Measurements from ENCODE around the gene DNAI7. TPM values are rescaled to one million over a fixed set of nuclear protein-coding genes. Genes with fewer than 3 reads are reported as not detected.

The DNAI7 gene, protein sequence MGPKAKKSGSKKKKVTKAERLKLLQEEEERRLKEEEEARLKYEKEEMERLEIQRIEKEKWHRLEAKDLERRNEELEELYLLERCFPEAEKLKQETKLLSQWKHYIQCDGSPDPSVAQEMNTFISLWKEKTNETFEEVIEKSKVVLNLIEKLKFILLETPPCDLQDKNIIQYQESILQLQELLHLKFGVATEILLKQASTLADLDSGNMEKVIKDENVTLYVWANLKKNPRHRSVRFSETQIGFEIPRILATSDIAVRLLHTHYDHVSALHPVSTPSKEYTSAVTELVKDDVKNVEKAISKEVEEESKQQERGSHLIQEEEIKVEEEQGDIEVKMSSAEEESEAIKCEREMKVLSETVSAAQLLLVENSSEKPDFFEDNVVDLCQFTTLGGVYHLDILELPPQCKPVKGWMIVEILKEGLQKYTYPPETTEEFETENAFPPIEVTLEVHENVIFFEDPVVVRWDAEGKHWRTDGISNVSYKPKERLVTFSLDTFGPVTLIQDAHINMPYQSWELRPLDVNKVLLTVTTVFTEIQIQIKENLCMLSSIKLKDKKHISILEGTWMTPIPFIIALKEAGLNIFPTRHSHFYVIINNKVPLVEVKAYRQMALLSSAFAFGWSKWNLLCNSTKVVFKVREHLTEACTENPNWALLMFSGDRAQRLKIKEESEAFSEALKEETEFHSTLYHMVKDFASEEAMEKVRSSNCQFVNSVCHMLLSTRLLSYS
- 1.4 and 1.8 TPM in 2 replicates for total RNA-seq (ENCODE audit: low replicate concordance)
- long read RNA-seq, partial matches to known transcripts, result 0 of 4 reads
- long read RNA-seq, other reads (novel, unspliced or antisense), result 2 of 4 reads

DNA sequence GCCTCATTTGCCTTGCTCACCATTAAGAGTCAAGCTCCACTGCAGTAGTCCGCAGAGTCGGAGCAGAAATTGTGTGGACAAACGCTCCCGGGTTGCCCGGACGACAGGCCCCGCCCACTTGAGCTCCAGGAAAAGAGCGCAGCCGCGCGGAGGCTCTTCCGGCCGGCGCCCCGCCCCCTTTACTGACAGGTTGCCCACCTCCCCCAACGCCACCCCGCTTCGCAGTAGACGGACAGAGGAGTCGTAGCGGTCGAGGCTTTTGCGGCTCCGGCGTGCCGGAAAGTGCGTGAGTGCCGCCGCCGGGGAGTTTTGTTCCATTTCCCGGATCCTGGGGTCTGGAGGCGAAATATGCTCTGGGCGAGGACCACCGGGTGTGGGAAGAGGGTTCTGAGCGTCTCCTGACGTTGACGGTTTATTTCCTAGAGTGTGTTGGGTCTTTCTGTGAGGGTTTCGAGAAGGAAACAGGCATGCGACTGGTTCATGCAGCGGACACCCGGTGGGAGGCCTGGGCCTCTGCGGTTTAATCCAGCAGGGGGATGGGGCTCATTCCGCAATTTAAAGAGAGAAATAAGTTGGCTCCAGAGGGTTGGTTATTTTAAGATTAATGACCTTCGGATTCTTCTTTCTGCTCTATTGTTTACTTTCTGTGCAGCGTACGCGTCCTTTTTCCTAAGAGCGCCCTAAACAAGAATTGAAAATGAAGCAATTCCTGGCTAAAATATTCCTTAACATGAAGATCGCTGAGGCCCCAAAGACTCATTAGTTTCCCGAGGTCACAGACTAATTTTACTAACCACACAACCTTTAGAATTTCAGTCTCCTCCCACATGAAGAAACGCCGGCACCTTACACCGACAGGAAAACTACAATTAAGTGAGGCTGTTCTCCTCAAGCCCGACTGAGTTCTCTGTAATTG, at the start of gene DNAI7, which contains the start of gene ETFRF1:
DNAI7 (minus strand) TSS at position 105 of the 916 bp plus-strand sequence; CDS start at position 23, 82 bp downstream.
ETFRF1 (plus strand) TSS at position 182 of the 916 bp plus-strand sequence. CDS start 8,720 bp downstream, outside the sequence.
- Mint-ChIP-seq H3K36me3 (peaks cover 9% of the 10 kb centered on the region), H3K4me1 (ENCODE audit: unreplicated experiment) (peaks cover 4% of the 10 kb centered on the region), H3K27ac (peak within 1 kb of the TSS; percentile 97), H3K27me3 (no peaks in the 10 kb centered on the region), H3K9me3 (no peaks in the 10 kb centered on the region), H3K4me3 (peak within 1 kb of the TSS; percentile 98)
- peak; percentile 47 for TF ChIP-seq CTCF (conservative IDR thresholded peaks at IDR 0.05)
- DNase-seq (ENCODE audit: extremely low spot score, unreplicated experiment), result peak; percentile 99

DNA sequence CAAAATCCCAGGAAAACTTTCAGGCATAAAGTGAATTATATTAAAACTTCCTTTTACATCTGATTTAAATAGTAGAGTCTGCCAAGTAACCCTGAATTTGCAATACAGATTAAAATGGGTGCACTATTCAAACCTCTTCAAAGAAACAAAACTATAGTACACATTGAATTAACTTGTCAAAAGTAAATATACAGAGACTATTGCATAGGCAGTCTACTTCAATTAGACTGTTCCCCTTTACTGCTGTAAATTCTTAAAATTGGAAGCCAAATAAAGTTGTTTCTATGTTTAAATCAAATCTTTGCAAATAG, 48.7 kb upstream of the DNAI7 start:
- no peak for DNase-seq (ENCODE audit: extremely low spot score, unreplicated experiment)
- Mint-ChIP-seq H3K27ac (peak overlapping the region; percentile 86), H3K4me3 (no peak overlapping the region), H3K4me1 (ENCODE audit: unreplicated experiment) (peaks cover 5% of the 10 kb centered on the region), H3K27me3 (no peaks in the 10 kb centered on the region), H3K36me3 (peaks cover 50% of the 10 kb centered on the region), H3K9me3 (no peaks in the 10 kb centered on the region)
- no peak for TF ChIP-seq CTCF (conservative IDR thresholded peaks at IDR 0.05)

DNA sequence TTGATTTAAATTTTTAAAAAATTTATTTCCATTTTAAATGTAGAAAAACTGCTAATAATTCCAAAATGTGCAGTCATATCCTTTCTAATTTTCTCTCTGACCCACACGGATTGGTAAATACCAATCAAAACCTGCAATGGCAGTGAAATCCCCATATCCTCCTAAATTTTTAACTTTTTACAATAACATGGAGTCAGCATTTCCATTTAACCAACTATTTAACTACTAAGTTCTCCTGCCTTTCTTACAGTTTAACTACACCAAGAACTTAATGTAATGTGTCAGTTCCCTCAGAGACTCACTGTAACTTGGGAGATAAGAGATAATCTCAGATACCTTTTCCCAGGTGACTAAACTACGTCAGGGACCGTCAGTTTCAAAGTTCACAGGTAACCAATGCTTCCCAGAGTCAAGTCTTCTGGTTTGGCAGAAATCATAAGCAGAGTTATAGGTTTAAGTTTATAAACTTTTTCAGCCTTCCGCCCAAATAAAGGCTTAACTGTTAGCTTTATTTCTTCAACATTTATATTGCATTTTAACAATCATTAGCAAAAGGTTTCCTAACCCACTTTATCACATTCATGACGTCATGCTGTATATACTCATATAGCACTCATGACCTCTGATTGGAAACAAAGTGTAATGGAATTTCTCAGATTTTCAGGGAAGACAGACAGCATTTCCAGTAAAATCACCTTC, 48.2 kb upstream of the DNAI7 start:
- peaks cover 5% of the 10 kb centered on the region for H3K4me1 Mint-ChIP-seq (ENCODE audit: unreplicated experiment)
- H3K36me3 Mint-ChIP-seq, result peaks cover 51% of the 10 kb centered on the region
- no peak overlapping the region for H3K4me3 Mint-ChIP-seq
- H3K27me3 Mint-ChIP-seq, result no peaks in the 10 kb centered on the region
- TF ChIP-seq CTCF (conservative IDR thresholded peaks at IDR 0.05), result no peak
- no peak for DNase-seq (ENCODE audit: extremely low spot score, unreplicated experiment)
- H3K27ac Mint-ChIP-seq, result peak overlapping the region; percentile 86
- H3K9me3 Mint-ChIP-seq, result no peaks in the 10 kb centered on the region

GRCh38 chr12:25241167-25242020, 46.4 kb upstream of the DNAI7 start:
- DNase-seq (ENCODE audit: extremely low spot score, unreplicated experiment), result no peak
- H3K27ac Mint-ChIP-seq, result no peak overlapping the region

More at GRCh38 chr12:25241167-25242020, 46.4 kb upstream of the DNAI7 start:
- peaks cover 62% of the 10 kb centered on the region for H3K36me3 Mint-ChIP-seq
- TF ChIP-seq CTCF (conservative IDR thresholded peaks at IDR 0.05), result peak; percentile 79
- H3K27me3 Mint-ChIP-seq, result no peaks in the 10 kb centered on the region
- H3K4me3 Mint-ChIP-seq, result no peak overlapping the region
- no peaks in the 10 kb centered on the region for H3K4me1 Mint-ChIP-seq (ENCODE audit: unreplicated experiment)
- no peaks in the 10 kb centered on the region for H3K9me3 Mint-ChIP-seq

Data from type B pancreatic cell (in vitro differentiated cells).